Ureter (tissue), 1 donor: ENCODE data around the gene TRPC4. TPM values are rescaled to one million over a fixed set of nuclear protein-coding genes. Genes with fewer than 3 reads are reported as not detected.

Experiments
- DNase-seq: peaks from one replicate; pipeline ENCODE4 v3.0.0-alpha.2; 2020; ENCODE audit warnings: low spot score
- total RNA-seq: library from RNA; stranded (reverse); gene quantifications from one replicate; pipeline ENCODE4 v1.2.4, GENCODE V29; 2023
- donor health status: DM: yes; HTN: yes; CAD: no.

The TRPC4 gene
- total RNA-seq, 1 donor from 2014 or later: 3.4 TPM

DNA sequence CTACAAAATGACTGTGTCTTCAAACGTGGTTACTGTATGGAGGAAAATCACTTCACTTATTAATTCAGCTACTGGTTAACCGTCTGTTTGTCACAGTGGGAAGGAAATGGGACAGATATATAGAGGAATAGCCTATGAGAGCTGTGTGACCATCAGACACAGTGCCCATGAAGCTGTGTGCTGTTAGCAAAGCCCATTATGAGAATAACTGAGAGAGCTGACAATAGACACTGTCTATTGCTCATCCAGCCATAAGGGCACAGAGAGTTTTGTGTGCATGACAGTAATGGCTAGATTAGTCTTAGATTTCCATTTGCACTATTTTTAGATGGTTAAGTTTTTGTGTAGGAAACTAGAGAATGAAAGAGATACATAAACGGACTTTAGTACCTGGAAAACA lies 206.9 kb downstream of the TRPC4 start:
- no peak for DNase-seq

DNA sequence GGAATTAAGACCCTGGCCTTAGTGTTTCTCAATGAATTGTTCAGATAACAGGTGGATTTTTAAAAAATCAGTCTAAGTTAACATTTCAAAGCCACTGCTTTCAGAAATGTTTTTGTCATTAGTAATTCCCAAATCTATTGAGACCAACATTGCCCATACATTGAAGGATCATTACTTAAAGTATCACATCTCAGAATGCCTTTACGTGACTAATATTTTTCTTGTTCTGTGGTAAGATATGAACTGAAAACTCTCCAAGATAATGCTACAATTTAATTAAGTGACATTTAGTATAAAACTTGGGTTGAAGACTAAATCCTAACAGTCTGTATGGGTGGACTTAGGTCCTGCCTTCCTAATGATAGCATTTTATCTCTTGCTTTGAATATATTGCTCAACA lies 211.6 kb downstream of the TRPC4 start:
- no peak for DNase-seq

DNA sequence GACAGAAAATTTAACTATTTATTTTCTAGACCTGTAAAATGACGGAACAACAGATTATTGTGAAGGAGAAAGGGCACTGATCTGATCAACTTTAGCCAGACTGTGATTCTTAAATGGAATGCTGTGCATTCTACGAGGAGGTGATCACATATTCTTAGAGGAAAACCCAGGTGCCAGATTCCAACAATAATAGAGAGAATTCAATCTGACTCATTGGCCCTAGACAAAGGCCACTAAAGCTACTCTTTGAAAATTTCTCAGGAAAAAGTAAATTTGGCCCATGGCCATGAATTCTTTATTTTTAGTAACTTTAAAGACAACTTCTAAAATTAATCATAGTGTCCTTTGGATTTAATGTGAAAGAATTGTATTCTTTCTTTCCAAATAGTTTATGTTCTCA lies 212.4 kb downstream of the TRPC4 start:
- no peak for DNase-seq

GRCh38 chr13:37656247-37656940 lies 213.2 kb downstream of the TRPC4 start:
- DNase-seq: no peak

- no peak for DNase-seq
Measured at GRCh38 chr13:37652596-37652995, 217.0 kb downstream of the TRPC4 start.

DNA sequence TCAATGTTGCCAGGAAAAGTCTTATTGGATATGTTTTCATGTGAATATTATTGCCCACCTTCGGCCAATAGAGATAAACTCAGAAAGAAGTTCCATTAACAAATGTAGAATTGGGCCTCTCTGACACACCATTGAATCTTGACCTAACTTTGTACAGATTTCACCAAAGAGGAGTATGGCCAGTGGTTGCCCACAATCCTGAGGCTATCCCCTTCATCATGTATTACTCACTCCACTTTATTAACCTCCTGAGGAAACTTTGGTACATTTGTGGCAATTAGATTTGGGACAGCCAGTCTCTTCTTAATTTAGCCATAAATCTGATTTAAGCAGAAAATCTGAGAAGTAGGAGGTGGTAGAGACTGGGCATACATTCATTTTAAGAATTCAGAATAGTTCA lies 217.7 kb downstream of the TRPC4 start:
- no peak for DNase-seq

GRCh38 chr13:37648609-37649008 lies 221.0 kb downstream of the TRPC4 start:
- no peak for DNase-seq

DNA sequence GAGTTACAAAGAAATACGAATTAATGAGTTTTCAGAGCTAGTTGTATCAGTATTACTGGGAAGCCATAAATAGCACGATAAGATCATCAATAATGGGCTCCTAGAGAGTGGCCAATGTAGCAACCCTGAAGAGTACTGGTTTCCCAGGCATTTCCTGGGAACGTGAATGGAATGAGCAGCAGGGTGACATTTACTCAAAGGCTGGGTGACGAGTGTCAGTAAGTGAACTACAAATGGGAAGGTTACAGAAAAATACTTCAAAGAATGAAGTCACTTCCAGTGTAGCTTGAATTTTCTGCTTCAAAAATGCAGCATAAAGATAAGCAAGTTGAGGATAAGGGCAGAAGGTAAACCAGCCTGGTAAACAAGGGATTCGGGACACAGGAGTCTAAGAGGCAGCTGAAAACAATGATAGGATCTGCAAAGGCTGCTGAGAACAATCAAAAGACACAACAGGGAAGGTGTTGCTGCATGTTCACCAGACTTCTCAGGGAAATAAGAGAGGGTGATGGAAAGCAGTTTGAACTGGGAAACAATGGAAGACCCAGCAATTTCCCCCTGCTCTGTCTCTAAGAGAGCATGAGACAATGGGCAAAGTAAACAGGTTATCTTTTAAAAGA lies 222.4 kb downstream of the TRPC4 start:
- DNase-seq: no peak

GRCh38 chr13:37646531-37646930 lies 223.0 kb downstream of the TRPC4 start:
- no peak for DNase-seq

DNA sequence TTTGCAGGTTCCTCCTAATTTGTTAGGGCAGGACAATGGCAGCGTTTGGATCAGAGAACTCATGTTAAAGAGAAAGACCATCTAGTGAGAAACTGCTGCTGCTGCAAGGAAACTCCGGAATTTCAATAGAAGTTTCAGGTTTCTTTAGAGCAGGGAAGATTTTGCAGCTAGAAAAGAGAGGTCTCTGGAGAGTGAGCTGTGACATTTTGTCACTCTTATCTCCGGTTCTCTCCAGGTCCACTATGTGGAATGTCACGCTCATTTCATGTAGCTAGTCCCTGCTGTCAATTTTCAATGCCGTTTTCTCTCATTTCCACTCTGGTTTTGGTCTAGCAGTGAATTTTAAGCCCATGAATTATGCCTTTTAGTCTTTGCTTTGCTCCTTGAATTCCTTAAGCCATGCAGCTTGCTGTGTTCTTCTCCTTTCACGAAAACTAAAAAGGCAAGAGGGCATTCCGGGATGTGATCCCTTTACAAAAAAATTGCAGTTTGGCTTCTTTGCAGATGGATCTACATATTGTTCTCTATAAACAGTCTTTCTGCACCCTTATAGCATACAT lies 224.3 kb downstream of the TRPC4 start:
- no peak for DNase-seq

- no peak for DNase-seq
Measured at GRCh38 chr13:37641391-37641790, 228.2 kb downstream of the TRPC4 start.

- DNase-seq: no peak
Measured at GRCh38 chr13:37640499-37640898, 229.1 kb downstream of the TRPC4 start.

DNA sequence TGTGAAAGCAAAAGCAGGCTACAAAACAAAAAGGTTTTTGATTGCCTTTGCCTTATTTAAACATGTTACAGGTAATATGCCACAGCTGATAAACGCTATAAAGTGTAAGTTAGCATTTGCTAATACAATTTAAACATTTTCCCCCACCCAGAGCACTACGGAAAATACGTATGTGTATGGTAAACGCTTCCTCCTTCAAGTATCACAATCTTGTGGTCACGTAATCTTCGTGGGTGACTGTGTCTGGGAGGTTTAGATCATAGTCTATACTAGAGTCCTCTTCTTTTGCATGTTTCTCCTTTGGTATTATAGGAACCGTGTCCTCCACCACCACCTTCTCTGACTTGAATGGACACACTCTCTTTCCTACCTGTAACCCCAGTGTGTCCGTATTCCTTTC lies 232.9 kb downstream of the TRPC4 start:
- no peak for DNase-seq

DNA sequence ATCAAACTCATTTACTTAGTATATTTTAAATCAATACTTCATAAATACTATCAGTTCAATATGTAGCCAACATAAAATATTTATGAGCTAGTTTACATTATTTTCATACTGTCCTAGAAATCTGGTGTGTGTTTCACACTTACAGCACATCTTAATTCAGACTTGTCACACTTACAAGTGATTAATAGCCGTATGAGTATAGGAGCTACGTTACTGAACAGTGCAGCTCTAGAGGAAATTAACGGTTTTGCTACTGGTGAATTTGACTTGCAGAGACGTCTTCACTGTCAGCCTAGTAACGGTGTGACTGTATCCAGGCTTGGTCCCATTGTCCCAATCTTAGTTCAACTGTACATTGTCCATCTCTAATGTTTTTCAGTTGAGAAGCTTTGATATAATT lies 237.3 kb downstream of the TRPC4 start:
- DNase-seq: no peak

GRCh38 chr13:37627428-37627827 lies 242.1 kb downstream of the TRPC4 start:
- DNase-seq: no peak

GRCh38 chr13:37621811-37622361 lies 247.7 kb downstream of the TRPC4 start:
- no peak for DNase-seq

- no peak for DNase-seq
Measured at GRCh38 chr13:37618554-37618953, 251.0 kb downstream of the TRPC4 start.

DNA sequence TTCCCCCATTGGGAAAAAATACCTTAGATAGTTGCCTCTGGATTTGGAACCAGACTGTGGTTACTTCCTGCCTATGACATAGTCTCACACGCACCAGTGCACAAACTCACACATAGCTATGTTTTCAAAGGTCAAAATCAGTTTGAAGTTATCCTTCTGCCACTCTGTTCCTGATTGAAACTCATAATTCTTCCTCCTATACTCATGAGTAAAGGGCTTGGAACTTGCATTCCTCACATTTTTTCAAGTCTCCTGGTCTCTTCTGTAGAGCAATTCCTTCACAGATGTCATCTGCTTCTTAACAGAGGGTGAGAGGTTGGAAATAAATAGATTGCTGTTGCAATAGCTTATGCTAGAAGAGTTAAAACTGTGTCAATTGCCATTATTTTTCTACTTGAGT lies 252.4 kb downstream of the TRPC4 start:
- no peak for DNase-seq

GRCh38 chr13:37616131-37616530 lies 253.4 kb downstream of the TRPC4 start:
- DNase-seq: no peak

DNA sequence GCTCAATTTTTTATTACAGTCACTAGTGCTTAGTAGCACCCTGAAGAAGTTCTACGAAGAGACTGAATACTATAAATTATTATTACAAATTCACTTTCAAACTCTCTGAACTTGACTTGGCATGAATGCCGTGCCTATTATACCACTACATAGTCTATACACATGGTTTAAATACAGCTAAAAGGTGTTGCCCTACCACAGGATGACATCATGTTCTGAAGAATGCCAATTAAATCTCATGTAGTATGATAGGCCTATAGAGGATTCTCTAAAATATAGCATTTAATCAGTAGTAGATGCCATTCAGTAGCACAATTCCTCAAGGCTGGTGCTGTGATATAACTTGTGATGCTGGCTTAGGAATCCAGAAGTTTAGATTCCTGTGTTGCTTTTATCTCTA lies 254.3 kb downstream of the TRPC4 start:
- DNase-seq: no peak

DNA sequence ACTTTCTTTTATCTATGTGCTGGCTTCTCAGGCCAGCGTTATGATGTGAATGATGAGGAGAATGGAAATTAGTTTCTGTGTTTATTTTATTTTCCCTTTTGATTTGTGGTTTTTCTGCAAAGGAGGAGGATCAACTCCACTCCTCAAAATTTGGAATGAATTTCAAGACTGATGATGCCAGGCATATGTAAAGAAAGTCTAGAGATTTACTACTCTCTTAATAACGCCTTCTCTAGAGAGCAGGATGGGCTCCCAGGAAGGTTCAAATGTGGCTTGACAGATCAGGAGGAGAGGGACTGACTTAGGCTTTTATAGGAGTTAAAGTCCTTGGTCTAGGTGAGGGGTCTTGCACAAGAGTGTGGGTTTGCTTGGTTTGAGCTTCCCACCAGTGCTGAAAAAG lies 255.9 kb downstream of the TRPC4 start:
- no peak for DNase-seq

GRCh38 chr13:37613236-37613635 lies 256.3 kb downstream of the TRPC4 start:
- DNase-seq: no peak

GRCh38 chr13:37608750-37609339 lies 260.7 kb downstream of the TRPC4 start:
- DNase-seq: no peak
